GM21786 (cell line): Measurements from ENCODE around the gene MRPL18.
"Not testable (repeated sequence)": the region's sequence is repeated elsewhere in the genome, so short reads cannot be mapped to it uniquely, and the experiment has no call there.

Experiments used
- ATAC-seq: cut with Tn5 transposase; IDR thresholded peaks from one replicate; pipeline ENCODE4 v1.9.1; 2021; ENCODE audit not compliant: unreplicated experiment

MRPL18 gene

DNA sequence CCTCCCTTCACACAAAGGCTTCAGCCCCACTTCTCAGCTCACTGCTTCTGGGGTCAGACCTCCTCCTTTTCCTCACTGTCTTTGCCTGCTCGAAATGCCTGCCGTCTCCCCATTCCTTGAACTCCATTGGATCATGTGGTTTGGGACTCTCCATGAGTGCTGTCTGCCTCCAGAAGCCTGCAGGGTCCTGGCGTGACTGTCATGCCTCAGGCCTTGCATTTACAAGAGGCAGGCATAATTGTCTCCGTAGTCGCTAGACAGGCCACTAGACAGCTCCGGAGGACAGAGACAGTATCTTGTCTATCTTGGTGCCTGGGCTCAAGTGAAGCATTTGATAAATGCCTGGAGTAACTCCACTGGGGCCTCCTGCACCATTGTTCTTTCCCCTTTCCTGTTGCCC is 25.1 kb downstream of the MRPL18 start:
- no peak for ATAC-seq

- ATAC-seq, result not testable (repeated sequence)
These were observed 26.5 kb downstream of the MRPL18 start for GRCh38 chr6:159816775-159817174.

- no peak for ATAC-seq
These were observed 27.9 kb downstream of the MRPL18 start for GRCh38 chr6:159817951-159818739.

DNA sequence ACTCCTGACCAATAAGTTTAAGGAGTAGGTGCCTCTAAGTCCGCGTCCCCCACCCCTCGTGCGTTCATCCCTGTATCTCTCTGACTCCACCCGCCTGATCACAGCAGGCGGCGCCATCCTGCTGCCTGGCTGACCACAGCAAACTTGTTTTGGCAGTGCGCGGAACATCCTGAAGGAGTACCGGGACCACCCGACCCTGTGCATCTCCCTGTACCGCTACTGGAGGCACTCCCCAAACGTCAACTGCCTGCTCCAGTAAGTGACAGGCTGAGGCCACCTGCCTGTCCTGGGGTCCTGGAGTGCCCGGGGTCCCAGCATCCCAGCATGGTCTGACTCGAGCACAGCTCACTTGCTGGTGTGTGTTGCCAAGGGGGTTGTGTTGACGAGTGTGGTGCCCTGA is 28.8 kb downstream of the MRPL18 start:
- ATAC-seq, result no peak

DNA sequence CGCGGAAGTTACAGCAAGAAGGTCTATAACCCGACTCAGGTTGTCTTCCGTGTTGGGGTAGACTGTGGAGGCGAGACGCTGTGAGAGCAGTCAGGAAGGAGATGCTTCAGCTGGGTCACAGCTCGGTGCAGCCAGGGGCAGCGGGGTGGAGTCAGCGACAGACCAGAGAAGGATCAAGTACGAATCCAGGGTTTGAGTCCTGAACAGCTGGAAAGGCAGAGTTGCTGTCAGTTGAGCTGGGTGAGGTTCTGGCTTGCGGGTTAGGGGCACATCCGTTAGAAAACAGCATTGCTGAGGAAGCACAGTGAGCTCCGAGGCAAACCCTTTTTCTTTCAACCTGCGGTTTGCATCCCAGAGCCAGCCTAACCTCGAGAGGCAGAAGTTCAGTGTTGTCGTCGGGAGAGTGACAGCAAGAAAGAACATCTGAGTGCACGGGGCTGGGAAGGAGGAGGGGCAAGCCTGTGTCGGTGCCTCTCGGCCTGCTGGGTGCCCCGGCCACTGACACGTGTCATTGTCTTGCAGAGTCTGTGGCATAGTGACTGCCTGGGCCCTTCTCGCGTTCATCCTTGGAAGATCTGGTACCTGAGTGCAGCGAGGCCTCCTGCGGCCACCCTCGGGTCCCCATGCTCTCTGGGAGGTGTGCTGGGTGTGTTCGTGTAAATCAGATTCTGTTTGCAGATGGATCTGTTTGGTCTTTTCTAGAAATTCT is 29.8 kb downstream of the MRPL18 start:
- peak; percentile 58 for ATAC-seq

GRCh38 chr6:159821122-159821521 is 30.9 kb downstream of the MRPL18 start:
- no peak for ATAC-seq

DNA sequence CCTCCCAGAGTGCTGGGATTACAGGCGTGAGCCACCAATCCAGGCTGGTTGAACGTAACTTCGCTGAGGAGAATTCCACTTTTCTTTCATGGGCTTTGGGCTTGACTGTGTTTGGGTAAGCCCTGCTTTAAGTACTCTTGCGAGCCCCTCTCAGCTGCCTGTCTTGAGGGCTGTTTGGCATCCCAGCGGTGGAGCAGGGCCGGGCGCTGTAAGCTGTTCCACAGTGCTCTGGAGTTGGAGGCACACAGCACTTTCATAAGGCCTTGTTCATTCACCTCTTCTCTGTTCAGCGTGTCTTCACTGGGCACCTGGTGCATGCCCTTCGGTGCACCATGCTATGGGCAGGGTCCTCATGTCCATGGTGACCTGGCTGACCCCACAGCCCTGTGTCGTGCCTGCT is 31.5 kb downstream of the MRPL18 start:
- ATAC-seq, result no peak

DNA sequence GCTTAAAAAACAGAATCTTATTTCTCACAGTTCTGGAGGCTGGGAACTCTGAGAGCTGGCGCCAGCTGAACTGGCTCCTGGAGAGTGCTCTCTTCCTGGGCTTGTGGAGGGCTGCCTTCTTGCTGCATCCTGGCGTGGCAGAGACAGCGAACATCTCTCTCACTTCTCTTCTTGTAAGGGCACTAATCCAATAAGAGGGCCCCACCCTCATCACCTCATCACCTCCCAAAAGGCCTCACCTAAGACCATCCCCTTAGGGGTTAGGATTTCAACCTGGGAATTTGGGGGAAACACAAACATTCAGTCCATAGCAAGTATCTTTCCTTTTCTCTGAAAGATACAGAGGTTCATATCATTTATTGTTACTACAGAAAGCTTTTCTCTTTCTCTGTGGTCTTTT is 33.7 kb downstream of the MRPL18 start:
- ATAC-seq, result no peak

GRCh38 chr6:159824690-159825089 is 34.4 kb downstream of the MRPL18 start:
- not testable (repeated sequence) for ATAC-seq

DNA sequence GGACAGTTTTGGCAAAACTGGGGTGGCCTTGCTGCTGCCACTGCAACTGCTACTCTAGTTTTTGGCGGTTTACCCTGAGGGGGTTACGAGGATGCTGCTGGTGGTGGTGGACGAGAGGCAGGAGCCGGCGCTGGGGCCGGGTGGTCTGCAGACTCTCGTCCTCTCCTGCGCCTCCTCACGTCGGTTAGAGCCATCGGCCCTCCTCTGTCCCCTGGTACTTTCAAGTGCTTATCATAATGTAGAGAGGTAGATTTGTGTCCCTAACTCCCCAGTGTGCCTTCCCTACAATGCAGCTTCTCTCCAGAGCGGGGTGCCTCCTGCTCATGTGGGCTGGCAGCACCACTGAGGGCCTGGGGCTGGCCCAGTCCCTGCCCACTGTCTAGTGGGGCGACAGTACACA is 35.7 kb downstream of the MRPL18 start:
- no peak for ATAC-seq

- no peak for ATAC-seq
These were observed 36.8 kb downstream of the MRPL18 start for GRCh38 chr6:159826968-159827647.

DNA sequence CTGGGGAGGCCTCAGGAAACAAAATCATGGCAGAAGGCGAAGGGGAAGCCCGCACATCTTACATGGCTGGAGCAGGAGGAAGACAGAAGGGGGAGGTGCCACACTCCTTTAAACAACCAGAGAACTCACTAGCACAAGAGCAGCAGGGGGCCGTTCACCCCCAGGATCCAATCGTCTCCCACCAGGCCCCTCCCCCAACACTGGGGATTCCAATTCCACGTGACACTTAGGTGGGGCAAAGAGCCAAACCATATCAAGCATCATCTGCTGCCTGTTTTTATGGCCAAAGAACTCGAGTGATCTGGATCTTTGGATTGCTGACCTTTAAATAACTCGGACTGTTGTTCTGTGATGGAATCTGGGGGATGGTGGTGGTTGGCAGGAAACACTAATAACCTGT is 37.8 kb downstream of the MRPL18 start:
- ATAC-seq, result no peak

DNA sequence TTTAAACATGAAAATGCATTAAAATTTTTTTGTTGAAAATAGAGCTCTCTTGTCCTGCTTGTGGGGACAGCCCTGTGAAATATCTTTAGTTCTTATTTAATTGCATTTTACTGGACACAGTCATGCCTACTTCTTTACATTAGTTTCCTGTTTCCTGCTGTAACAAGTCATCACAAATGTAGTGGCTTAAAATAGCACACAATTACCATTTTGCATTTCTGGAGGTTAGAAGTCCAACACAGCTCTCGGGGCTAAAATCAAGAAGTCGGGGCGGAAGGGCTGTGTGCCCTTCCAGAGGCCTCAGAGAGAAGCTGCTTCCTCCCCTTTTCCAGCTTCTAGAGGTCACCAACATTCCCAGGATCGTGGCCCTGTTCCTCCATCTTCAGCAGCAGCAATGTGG is 39.3 kb downstream of the MRPL18 start:
- ATAC-seq, result no peak

- ATAC-seq, result no peak
These were observed 40.5 kb downstream of the MRPL18 start for GRCh38 chr6:159830501-159831372.

- ATAC-seq, result no peak
These were observed 41.1 kb downstream of the MRPL18 start for GRCh38 chr6:159831373-159831679.

DNA sequence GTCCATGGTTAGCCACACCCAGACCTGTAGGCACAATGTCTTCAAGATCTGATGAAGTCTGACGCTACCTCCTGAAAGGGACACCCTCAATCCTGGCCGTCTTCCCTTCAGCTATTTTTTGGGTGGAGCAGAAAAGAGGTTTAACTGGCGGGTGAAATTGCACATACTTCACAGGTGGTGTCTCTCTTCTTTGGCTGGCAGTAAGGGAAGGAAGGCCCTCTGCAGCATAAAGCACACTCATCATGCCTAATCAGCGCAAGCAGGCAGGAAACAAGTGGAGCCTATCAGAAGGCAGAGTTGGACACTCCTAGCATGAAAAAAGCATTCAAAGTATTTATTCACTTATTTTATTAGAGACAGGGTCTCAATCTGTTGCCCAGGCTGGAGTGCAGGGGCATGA is 42.7 kb downstream of the MRPL18 start:
- ATAC-seq, result no peak

- ATAC-seq, result no peak
These were observed 43.3 kb downstream of the MRPL18 start for GRCh38 chr6:159833556-159833955.

- ATAC-seq, result no peak
These were observed 43.8 kb downstream of the MRPL18 start for GRCh38 chr6:159833997-159834603.

DNA sequence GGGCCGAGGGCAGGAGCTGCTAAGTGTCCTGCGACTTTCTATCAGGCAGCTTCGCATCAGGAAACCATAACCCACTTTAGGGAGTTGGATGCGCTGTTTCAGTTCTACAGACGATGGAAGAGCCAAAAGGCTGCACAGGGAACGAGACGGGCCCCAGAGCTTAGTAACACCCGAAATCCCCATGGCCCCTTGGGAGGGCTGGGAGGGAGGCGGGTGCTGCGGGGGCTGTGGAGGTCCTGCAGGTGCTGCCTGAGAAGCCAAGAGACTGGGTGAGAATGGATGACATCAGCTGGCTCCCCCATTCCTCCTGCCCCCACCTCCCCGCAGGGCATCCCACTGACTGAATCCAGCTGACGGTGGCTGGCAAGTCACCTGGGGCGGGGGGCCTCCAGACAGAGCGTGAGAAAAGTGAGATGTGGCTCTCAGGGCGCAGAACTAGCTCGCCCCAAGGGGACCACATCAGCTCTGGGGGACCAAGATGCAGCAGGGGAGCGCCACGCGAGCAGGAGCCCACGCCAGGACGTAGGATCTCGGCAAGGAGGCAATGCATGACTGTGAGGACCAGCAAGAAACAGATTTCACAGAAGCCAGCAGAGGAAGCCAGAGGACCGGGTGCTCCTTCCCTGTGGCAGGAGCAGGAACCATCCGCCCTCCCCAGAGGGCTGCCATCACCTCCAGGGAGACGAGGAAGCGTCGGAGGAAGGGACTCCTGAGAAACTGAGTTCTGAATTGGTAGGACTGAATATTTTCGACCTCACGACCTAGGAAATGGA is 46.6 kb downstream of the MRPL18 start:
- ATAC-seq, result no peak

DNA sequence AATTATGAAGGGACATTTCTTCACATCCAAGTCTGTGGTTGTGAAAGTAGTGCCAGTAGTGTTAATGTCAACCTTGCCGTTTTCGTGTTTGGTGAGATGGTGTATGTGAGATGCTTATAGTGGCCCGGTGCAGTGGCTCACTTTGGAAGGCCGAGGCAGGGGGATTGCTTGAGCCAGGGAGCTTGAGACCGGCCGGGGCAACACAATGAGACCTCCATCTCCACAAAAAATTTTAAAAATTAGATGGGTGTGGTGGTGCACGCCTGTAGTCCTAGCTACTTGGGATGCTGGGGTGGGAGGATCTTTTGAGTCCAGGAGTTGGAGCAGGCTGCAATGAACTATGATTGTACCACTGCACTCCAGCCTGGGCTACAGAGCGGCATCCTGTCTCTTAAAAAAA is 47.2 kb downstream of the MRPL18 start:
- no peak for ATAC-seq
